ENCODE measurements around the gene IGFBP5. TPM values are rescaled to one million over a fixed set of nuclear protein-coding genes. Genes with fewer than 3 reads are reported as not detected.

The IGFBP5 gene
- total and polyA plus RNA-seq, 7 donors, result 13.6 to 773 (median 254) TPM

GRCh38 chr2:216690853-216691741 lies 4.3 kb downstream of the IGFBP5 start:
- H3K9me3 ChIP-seq, result no peaks in the 10 kb centered on the region
- H3K36me3 ChIP-seq, result peaks cover 0 to 44% (median 18%) of the 10 kb centered on the region in 4 donors
- no peaks in the 10 kb centered on the region for H3K27me3 ChIP-seq
- whole genome bisulfite sequencing, 2 donors, result 6 to 13% methylated on average over 23 of the region's 23 CpGs
- peaks cover 0 to 79% (median 55%) of the 10 kb centered on the region in 4 donors for H3K4me1 ChIP-seq
- DNase-seq, result peak; percentile 96
- H3K27ac ChIP-seq, result peak overlapping the region; percentile 85 to 93 (median 92)
- H3K4me3 ChIP-seq, result peak overlapping the region; percentile 59 to 85 (median 78)
- intact Hi-C loops (cut with DNase I), result loop anchor here (5.0 to 10.0 kb wide), 5 partner anchors 284 to 946 kb away; no protein-coding TSS in a partner anchor
- TF ChIP-seq EP300 (IDR thresholded peaks at IDR 0.05) (peak in 1 of 4 donors; percentile 58), POLR2A (IDR thresholded peaks at IDR 0.05) (peak in 1 of 2 donors; percentile 44), CTCF (IDR thresholded peaks at IDR 0.05) (no peak), POLR2AphosphoS5 (IDR thresholded peaks at IDR 0.05) (peak; percentile 50 to 84 (median 82))

DNA sequence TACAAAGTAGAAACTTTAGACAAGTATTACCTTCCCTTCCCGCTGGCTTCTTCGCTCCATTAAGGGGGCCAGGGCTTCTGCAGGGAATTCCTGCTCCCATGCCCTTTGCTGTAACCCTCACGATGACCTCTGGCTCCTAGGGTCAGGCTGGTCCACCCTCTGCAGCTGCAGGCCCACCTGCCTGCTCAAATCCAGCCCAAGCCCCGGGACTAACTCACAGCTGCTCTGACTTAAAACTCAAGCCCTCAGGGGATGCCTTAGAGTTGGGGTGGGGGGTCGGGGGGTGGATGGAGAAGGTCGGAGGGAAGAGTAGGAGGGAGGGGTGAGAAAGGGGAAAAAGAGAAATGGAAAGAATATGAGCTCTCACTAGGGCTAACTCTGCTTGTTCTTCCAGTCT lies 4.9 kb downstream of the IGFBP5 start:
- Histone ChIP-seq H3K9me3 (no peaks in the 10 kb centered on the region), H3K27me3 (no peaks in the 10 kb centered on the region), H3K36me3 (peaks cover 0 to 50% (median 21%) of the 10 kb centered on the region in 4 donors), H3K27ac (peak overlapping the region; percentile 85 to 93 (median 92)), H3K4me1 (peaks cover 0 to 79% (median 55%) of the 10 kb centered on the region in 4 donors), H3K4me3 (peak overlapping the region; percentile 59 to 85 (median 78))
- DNase-seq, result peak; percentile 63
- intact Hi-C loops (cut with DNase I), result loop anchor here (5.0 to 10.0 kb wide), 5 partner anchors 284 to 947 kb away; no protein-coding TSS in a partner anchor
- WGBS, 2 donors, result 29 to 38% methylated on average over 6 of the region's 6 CpGs
- TF ChIP-seq POLR2A (IDR thresholded peaks at IDR 0.05) (no peak), POLR2AphosphoS5 (IDR thresholded peaks at IDR 0.05) (no peak), CTCF (IDR thresholded peaks at IDR 0.05) (no peak), EP300 (IDR thresholded peaks at IDR 0.05) (no peak)

GRCh38 chr2:216689397-216689796 lies 6.0 kb downstream of the IGFBP5 start:
- Histone ChIP-seq H3K27ac (peak overlapping the region; percentile 85 to 93 (median 92)), H3K4me1 (peaks cover 0 to 79% (median 66%) of the 10 kb centered on the region in 4 donors), H3K27me3 (no peaks in the 10 kb centered on the region), H3K9me3 (no peaks in the 10 kb centered on the region), H3K36me3 (peaks cover 0 to 60% (median 21%) of the 10 kb centered on the region in 4 donors), H3K4me3 (peak overlapping the region in 2 of 4 donors; percentile 82 to 85)
- DNase-seq, result peak; percentile 62
- WGBS, 2 donors, result 90 to 91% methylated on average over 3 of the region's 3 CpGs
- TF ChIP-seq POLR2A (IDR thresholded peaks at IDR 0.05), result no peak
- intact Hi-C loops (cut with DNase I), result no loop called here

DNA sequence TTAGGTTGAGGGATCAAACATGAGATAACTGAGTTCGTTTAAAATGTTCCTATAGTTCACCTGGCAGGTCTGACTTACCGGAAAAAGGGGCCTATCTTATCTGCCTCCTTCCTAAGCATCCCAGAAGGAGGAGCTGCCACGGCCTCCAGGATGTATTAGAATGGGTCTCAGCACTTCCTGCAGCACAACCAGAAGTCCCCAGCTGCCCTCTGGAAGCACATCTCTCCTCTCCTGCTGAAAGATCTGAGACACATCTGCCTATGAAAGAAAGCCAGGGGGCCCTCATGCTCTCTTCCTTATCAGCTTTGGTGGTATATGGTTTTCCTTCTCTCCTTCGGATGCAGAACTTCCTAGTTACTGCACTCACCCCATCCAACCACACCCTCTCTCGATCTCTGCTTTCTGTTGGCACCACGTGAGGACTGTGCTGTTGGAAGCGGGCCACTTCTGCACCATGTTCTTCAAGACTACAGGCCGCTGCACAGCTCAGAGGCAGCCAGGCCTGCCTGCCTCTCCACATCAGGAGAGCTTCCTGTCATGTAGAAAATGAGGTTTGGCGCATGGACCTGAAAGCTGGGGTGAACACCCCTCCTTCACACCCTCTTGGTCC lies 6.5 kb downstream of the IGFBP5 start:
- H3K4me3 ChIP-seq, result peak overlapping the region in 1 of 4 donors; percentile 82
- no peaks in the 10 kb centered on the region for H3K27me3 ChIP-seq
- peaks cover 0 to 79% (median 71%) of the 10 kb centered on the region in 4 donors for H3K4me1 ChIP-seq
- H3K9me3 ChIP-seq, result no peaks in the 10 kb centered on the region
- peak overlapping the region; percentile 85 to 93 (median 92) for H3K27ac ChIP-seq
- TF ChIP-seq POLR2AphosphoS5 (IDR thresholded peaks at IDR 0.05) (peak; percentile 3 to 47 (median 30)), EP300 (IDR thresholded peaks at IDR 0.05) (no peak), CTCF (IDR thresholded peaks at IDR 0.05) (no peak), POLR2A (IDR thresholded peaks at IDR 0.05) (peak in 1 of 2 donors; percentile 35)
- peak; percentile 92 for DNase-seq
- peaks cover 0 to 64% (median 21%) of the 10 kb centered on the region in 4 donors for H3K36me3 ChIP-seq
- intact Hi-C loops (cut with DNase I), result no loop called here
- WGBS, 2 donors, result 49 to 69% methylated on average over 9 of the region's 9 CpGs

DNA sequence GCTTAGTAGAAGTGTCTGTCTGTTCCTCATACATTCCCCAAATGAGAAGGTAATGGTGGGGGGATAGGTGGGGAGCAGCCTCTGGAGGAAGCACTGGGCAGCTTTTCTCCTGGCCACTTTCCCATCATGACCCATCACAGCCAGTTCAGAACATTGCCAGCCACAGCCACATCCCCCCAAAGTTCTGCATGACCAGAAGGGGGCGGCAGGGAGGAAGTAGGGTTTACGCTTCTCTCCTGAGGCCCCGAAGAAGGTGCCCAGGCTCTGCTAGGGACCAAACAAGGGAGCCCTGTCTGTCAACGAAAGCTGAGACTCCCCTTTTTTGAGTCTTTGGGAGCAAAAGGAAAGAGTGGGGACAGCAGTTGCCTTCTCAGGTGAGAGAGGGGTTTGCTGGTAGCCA lies 7.7 kb downstream of the IGFBP5 start:
- Histone ChIP-seq H3K36me3 (peaks cover 0 to 76% (median 21%) of the 10 kb centered on the region in 4 donors), H3K4me1 (peaks cover 0 to 85% (median 83%) of the 10 kb centered on the region in 4 donors)
- DNase-seq, result peak; percentile 57

More for the DNA sequence above, 7.7 kb downstream of the IGFBP5 start:
- peak overlapping the region; percentile 29 to 93 (median 88) for H3K27ac ChIP-seq
- H3K27me3 ChIP-seq, result no peaks in the 10 kb centered on the region
- TF ChIP-seq EP300 (IDR thresholded peaks at IDR 0.05) (no peak), POLR2AphosphoS5 (IDR thresholded peaks at IDR 0.05) (no peak), POLR2A (IDR thresholded peaks at IDR 0.05) (no peak), CTCF (IDR thresholded peaks at IDR 0.05) (peak in 2 of 4 experiments; percentile 15 to 31)
- H3K4me3 ChIP-seq, result no peak overlapping the region
- intact Hi-C loops (cut with DNase I), result no loop called here
- WGBS, 2 donors, result 41 to 47% methylated on average over 4 of the region's 4 CpGs
- no peaks in the 10 kb centered on the region for H3K9me3 ChIP-seq

Data from sigmoid colon (tissue), 7 donors.